H7 (cell line): ENCODE results near the gene GALNT10. TPM values are rescaled to one million over a fixed set of nuclear protein-coding genes. Genes with fewer than 3 reads are reported as not detected.

Source experiments
- DNase-seq: peaks from one replicate; pipeline ENCODE4 v3.0.0; 2012
- H3K27me3 ChIP-seq: 2 replicates; pipeline ENCODE4 v1.6.0; 2011; ENCODE audit warnings: mild to moderate bottlenecking, low read length; ENCODE audit not compliant: control insufficient read depth, insufficient read depth
- H3K36me3 ChIP-seq: replicated peaks from 2 replicates; pipeline ENCODE4 v1.5.1; 2011; ENCODE audit warnings: low read length; ENCODE audit not compliant: control insufficient read depth, insufficient read depth
- H3K4me3 ChIP-seq: 2 replicates; pipeline ENCODE4 v1.5.1; 2011; ENCODE audit warnings: low read depth, mild to moderate bottlenecking, control low read depth, low read length, moderate library complexity; ENCODE audit not compliant: insufficient read depth
- total RNA-seq: library from RNA; depleted of rRNA; stranded (reverse); fragments of >200 nt; shearing (Covaris generic); gene quantifications from 2 replicates; pipeline ENCODE4 v1.2.3, GENCODE V29; 2014

The GALNT10 gene
- total RNA-seq, 1 experiment from 2014 or later, result 13.8 TPM

DNA sequence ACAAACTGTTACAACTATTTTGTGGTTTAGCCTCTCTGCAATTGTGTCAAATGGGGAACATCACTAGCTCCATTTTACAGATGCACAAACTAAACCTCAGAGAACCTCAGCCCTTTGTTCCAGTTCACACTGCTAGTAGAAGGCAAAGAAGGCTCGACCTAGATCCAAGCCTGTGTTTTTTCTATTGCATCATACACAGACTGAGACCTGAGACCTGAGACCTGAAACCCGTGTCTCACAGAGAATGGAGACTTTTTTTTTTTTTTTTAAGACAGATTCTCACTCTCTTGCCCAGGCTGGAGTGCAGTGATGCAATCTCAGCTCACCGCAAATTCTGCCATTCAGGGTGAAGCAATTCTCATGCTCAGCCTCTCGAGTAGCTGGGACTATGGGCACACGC lies 120.8 kb downstream of the GALNT10 start:
- H3K4me3 ChIP-seq, result no peak overlapping the region
- no peak for DNase-seq
- H3K27me3 ChIP-seq, result no peaks in the 10 kb centered on the region
- no peaks in the 10 kb centered on the region for H3K36me3 ChIP-seq

DNA sequence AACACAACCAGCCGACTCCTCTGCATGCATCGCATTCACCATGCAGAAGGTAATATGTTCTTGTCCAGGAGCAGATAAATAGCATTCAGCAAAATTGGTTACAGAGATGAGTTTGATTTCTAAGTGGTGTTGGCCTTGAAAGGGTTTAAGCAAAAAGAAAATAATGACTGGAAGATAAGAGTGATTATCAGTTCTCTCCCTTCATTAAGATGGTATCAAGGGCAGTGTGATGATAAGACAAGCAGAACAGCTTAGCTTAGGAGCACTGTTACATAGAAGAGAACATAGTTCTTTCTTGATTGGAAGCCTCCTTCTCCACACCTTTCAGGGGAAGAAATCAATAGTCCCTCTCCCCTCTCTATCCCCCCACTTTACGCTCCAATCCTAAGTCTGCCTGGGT lies 121.5 kb downstream of the GALNT10 start:
- H3K36me3 ChIP-seq, result no peaks in the 10 kb centered on the region
- DNase-seq, result no peak
- H3K4me3 ChIP-seq, result no peak overlapping the region
- H3K27me3 ChIP-seq, result no peaks in the 10 kb centered on the region

DNA sequence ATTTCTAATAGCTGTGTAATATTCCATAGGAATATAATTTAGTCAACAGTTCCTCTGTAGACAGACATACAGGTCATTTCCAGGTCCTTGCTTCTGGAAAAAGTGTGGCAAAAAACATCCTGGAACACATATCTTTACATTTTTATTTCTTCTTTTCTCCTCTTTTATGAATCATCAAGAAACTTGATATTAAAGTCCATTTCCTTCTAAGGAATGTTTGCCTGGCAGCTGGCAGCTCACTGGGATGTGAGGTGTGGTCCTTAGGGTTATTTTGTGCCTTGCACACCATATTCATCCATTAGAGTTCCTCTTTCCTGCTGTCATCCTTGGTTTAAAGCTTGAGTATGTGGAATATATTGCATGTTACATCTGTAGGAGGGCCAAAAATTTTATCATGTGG lies 122.0 kb downstream of the GALNT10 start:
- Histone ChIP-seq H3K36me3 (no peaks in the 10 kb centered on the region), H3K4me3 (no peak overlapping the region), H3K27me3 (no peaks in the 10 kb centered on the region)
- no peak for DNase-seq

DNA sequence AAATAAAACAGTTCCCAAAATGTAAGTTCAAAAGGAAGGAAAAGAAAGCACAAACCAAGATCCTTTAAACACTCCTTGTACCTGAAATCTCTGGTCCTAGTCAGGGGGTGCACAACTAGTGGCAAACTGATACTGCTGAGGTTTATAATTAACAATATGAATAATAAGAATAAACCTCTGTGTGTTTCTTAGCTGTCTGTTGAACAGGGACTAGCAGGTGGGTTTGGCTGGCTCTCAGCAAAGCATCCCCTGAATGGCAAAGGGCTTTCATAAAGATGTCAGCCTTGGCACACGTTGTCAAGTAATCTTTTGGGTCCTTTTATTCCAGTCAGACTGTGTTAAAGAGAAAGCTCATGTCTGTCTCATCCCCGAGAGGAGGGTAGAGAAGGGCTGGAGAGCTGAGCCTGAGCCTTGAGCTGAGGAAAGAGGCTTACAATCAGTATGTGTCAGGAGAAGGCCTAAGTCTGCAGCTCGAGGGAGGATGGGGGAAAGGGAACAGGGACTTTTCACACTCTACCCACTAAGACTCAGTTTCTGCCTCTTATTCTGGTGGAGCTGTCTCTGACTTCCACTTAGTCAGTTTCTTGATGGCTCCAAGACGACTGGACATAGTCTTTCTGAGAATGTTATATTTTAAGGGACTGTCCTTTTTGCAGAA lies 123.0 kb downstream of the GALNT10 start:
- H3K27me3 ChIP-seq, result no peaks in the 10 kb centered on the region
- H3K36me3 ChIP-seq, result no peaks in the 10 kb centered on the region
- DNase-seq, result no peak
- no peak overlapping the region for H3K4me3 ChIP-seq

DNA sequence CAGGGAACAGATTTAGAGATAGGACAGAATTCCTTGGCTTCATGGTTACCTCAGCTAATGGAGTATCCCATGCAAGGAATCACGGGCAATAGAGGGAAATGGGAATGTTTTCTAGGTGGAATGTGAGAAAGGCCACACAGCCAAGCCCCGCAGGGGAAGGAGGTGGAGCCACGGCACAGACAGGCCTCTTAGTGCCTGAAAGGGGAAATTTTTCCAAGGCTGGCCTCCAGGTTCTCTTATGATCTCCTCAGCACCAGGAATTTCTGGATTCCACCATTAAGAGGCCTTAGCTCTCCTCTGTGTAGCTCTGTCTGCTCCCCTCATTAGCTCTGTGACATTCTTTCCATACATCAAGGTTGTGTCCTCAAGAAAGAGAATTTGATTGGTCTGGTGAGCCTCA lies 124.7 kb downstream of the GALNT10 start:
- no peaks in the 10 kb centered on the region for H3K36me3 ChIP-seq
- H3K4me3 ChIP-seq, result no peak overlapping the region
- no peak for DNase-seq
- H3K27me3 ChIP-seq, result no peaks in the 10 kb centered on the region

DNA sequence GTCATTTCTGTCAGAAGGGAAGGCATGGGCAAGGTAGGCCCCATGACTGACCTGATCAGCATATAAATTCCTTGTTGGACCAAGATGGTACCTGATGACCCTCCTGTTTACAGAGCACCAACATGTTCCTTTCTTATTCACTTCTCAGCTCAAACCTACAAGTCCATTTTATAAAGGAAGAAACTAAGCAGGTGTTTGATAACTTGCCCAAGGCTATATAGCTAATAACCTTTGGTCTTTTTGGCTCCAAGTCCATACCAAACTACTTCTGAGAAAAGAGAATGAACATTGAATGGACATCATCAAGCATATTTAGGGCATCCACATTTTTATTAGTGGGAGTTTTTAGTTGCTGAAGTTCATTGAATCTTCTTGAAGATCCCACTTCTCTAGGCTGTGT lies 125.2 kb downstream of the GALNT10 start:
- no peaks in the 10 kb centered on the region for H3K27me3 ChIP-seq
- no peak overlapping the region for H3K4me3 ChIP-seq
- no peak for DNase-seq
- H3K36me3 ChIP-seq, result no peaks in the 10 kb centered on the region

DNA sequence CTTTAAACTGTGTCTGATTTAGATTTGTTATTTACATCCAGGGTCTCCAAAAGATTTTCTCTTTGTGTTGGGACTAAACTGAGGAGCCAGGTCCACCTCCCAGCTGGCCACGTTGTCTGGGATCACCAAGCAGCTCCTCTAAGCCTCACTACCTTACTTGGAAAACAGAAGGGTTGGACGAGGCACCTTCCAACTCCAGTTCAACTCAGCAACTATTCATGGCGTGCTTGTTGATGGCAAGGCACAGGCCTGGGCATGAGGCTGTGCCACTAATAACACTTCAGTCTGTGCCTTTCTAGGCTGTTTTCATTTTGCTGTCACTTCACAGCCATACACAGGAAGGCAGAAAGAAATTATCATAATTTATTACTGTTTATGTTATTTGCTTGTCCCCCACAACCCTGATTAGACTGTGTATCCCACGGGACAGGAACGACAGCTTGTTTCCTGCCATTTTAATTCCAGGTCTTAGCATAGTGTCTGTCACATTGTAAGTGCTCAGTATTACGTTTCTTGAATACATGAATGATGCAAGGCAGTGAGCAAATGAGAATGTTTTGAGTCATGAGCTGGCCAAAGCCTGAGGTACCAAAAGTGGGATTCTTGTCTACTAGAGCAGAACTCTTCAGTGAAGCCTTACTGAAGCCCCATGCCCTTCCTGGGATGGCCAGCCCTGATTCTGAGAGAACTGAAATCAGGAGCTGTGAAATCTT lies 125.8 kb downstream of the GALNT10 start:
- H3K36me3 ChIP-seq, result no peaks in the 10 kb centered on the region
- DNase-seq, result no peak
- no peak overlapping the region for H3K4me3 ChIP-seq
- H3K27me3 ChIP-seq, result no peaks in the 10 kb centered on the region

DNA sequence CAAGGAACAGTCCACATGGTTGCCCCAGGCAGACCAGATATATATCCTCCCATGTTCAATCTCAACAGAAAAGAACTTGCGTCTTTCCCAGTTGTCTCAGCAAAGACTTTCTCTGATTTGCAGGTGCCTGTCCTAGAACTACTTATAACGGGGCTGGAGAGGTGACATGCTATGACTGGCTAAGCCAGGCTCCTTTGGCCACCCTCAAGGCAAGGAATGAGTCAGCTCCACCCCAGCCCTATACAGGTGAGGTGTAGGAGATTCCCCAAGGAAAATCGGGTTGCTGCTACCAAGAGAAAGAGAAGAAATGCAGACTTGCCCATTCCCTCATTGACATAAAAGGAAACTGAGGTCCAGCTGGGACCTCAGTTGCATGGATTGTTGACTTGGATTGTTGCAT lies 127.4 kb downstream of the GALNT10 start:
- DNase-seq, result no peak
- Histone ChIP-seq H3K27me3 (no peaks in the 10 kb centered on the region), H3K4me3 (no peak overlapping the region), H3K36me3 (no peaks in the 10 kb centered on the region)

DNA sequence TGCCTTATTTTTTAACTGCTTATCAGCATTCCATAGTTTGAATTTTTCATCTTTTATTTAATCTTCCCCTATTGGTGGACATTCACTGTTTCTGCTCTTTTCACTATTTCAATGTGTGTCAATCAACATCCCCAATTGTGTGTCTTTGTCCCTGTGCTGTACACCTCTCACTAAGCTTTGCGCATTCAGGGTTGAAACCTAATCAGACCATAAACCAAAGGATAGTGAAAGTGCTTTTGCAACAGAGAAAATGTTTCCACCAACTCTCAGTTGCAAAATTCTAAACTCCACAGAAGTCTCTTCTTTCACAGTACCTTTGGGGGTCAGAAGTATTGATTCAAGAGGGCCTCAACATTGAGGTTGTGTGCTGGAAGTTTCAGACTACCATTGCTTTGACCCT lies 128.2 kb downstream of the GALNT10 start:
- H3K36me3 ChIP-seq, result no peaks in the 10 kb centered on the region
- no peak for DNase-seq
- H3K27me3 ChIP-seq, result no peaks in the 10 kb centered on the region
- no peak overlapping the region for H3K4me3 ChIP-seq

DNA sequence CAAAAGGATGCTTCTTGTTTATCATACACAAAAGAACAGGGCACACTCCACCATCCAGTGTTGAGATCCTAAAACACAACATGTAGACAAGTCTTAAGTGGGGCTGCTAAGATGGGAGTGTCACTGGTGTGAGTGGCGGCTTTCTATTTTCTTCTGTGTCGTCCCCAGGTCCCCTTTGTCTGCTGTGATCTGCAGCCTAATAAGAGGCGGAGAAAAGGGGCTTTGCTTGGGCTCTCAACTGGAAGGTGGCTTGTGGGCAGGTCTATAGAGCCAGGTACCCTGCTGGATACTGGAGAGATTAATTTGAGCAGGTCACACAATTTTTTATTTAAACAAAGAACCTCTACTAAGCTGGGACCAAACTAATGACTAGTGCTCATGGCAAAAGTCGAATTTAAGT lies 129.2 kb downstream of the GALNT10 start:
- Histone ChIP-seq H3K36me3 (no peaks in the 10 kb centered on the region), H3K4me3 (no peak overlapping the region), H3K27me3 (no peaks in the 10 kb centered on the region)
- no peak for DNase-seq

DNA sequence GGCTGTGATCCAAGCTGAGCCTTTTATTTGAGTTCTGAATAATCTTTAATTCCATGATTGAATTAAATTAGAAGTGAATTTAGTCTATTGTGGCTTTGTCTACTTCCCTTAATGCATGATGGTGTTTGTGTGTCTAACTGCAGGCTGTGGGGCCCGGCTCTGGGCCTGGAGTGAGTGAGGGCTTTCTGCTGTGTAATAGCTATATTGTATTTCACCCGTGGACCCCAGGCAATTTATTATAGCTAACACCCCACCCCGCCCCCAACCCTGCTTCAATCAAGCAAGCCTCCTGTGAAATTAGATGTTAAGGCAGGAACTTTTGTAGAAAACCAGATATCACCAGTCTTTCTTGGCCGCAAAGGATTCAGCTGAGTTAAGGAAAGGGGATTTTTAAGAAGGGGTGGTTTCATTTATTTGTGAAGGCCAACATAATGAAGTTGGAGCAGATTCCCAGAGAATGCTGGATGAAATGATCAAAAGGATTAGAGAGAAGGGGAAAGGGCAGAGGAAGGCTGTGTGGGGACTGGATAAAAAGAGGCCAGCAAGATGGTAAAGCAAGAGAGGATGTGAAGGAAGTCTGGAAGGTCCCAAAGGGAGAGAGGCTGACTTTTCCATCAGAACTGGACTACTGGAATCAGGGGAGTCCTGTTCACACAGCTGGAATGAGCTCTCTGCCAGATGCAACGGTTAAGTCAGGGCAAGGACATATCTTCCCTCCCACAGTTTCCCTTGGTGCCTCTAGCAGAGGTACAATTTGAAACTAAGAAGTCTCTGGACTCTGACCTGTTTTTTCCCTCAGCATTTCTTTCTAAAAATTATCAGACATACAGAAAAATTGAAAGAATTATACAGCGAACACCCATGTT lies 129.9 kb downstream of the GALNT10 start:
- DNase-seq, result no peak
- H3K36me3 ChIP-seq, result no peaks in the 10 kb centered on the region
- H3K4me3 ChIP-seq, result no peak overlapping the region
- H3K27me3 ChIP-seq, result no peaks in the 10 kb centered on the region

DNA sequence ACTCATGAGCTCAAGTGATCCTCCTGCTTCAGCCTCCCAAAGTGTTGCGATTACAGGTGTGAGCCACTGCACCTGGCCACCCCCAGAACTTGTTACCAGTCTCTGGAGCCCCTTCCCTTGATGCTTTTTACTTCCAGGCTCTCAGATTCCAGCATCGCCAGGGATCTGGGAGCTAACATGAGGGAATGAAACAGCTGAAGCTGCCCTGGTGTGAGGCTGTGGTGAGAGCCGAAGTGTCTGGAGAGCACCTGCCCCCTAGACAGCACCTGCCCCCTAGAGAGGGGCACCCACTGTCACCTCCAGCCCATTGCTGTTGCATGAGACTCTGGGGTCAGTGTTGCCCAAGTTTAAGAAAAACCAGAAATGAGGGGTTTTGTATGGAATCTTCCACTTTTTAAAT lies 131.0 kb downstream of the GALNT10 start:
- no peaks in the 10 kb centered on the region for H3K27me3 ChIP-seq
- no peak overlapping the region for H3K4me3 ChIP-seq
- no peak for DNase-seq
- no peaks in the 10 kb centered on the region for H3K36me3 ChIP-seq

DNA sequence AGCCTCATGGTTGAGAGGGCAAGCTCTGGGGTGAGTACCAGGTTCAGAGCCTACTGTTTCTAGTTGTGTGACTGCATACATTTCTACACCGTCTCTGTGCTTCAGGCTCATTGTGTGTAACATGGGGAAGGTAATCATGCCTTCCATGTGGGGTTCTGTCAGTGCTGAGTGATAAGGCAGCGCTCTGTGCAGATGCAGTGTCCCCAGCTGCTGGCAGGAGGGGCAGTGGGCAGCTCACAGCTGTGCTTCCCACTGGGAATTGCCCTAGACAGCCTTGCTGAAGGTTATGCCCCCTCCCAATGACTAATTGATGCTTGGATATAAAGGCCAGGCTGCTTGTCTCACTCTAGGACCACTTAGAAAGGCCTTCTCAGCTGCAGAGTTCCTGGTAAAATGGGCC lies 133.5 kb downstream of the GALNT10 start:
- no peaks in the 10 kb centered on the region for H3K27me3 ChIP-seq
- H3K36me3 ChIP-seq, result no peaks in the 10 kb centered on the region
- no peak overlapping the region for H3K4me3 ChIP-seq
- DNase-seq, result no peak

DNA sequence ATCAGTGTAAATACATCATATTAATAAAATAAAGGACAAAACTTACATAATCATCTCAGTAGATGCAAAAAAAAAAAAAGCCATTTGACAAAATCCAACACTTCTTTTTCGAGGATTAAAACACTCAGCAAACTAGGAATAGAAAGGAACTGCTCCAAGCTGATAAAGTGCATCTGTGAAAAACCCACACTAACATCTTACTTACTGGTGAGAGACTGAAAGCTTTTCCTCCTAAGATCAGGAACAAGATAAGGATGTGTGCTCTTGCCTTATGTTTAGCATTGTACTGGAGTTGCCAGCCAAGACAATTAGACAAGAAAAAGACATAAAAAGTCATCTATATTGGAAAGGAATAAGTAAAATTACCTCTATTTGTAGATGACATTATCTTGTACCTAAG lies 135.0 kb downstream of the GALNT10 start:
- DNase-seq, result no peak
- no peaks in the 10 kb centered on the region for H3K27me3 ChIP-seq
- no peaks in the 10 kb centered on the region for H3K36me3 ChIP-seq
- no peak overlapping the region for H3K4me3 ChIP-seq

DNA sequence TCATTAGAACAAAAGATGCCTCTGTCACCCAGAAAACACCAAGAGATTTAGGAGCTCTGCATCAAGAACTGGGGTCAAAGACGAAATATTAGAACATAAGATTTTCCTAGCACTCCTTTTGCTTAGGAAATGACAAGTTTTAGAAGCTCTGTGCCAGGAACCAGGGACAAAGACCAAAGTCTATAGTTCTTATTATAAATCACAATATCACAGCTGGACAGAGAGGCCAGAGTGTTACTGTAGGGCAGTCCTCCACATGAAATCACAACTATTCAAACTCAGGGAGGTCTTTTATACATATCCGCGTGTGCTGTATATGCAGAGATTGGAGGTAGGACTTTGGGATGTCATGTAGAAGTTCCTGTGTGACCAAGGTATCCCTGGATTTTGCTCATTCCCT lies 138.5 kb downstream of the GALNT10 start:
- DNase-seq, result no peak
- no peak overlapping the region for H3K4me3 ChIP-seq
- H3K27me3 ChIP-seq, result no peaks in the 10 kb centered on the region
- no peaks in the 10 kb centered on the region for H3K36me3 ChIP-seq
